ENCODE results near the gene TXLNG.

Gene TXLNG

GRCh38 chrX:16862829-16863228, 76.6 kb downstream of the TXLNG start:
- in situ Hi-C loops (cut with MboI; ENCODE audit: low pct_unique_long_range_greater_than_20kb, low sequenced_read_pairs) = no loop called here
- DNase-seq = no peak

- DNase-seq = no peak
- in situ Hi-C loops (cut with MboI; ENCODE audit: low pct_unique_long_range_greater_than_20kb, low sequenced_read_pairs) = no loop called here
Measured at GRCh38 chrX:16867947-16868346, 81.7 kb downstream of the TXLNG start.

- in situ Hi-C loops (cut with MboI; ENCODE audit: low pct_unique_long_range_greater_than_20kb, low sequenced_read_pairs) = no loop called here
- no peak for DNase-seq
Measured at GRCh38 chrX:16868920-16869319, 82.7 kb downstream of the TXLNG start.

- in situ Hi-C loops (cut with MboI; ENCODE audit: low pct_unique_long_range_greater_than_20kb, low sequenced_read_pairs) = no loop called here
- peak; percentile 54 for DNase-seq
Measured at GRCh38 chrX:16869393-16870094, 83.3 kb downstream of the TXLNG start.

DNA sequence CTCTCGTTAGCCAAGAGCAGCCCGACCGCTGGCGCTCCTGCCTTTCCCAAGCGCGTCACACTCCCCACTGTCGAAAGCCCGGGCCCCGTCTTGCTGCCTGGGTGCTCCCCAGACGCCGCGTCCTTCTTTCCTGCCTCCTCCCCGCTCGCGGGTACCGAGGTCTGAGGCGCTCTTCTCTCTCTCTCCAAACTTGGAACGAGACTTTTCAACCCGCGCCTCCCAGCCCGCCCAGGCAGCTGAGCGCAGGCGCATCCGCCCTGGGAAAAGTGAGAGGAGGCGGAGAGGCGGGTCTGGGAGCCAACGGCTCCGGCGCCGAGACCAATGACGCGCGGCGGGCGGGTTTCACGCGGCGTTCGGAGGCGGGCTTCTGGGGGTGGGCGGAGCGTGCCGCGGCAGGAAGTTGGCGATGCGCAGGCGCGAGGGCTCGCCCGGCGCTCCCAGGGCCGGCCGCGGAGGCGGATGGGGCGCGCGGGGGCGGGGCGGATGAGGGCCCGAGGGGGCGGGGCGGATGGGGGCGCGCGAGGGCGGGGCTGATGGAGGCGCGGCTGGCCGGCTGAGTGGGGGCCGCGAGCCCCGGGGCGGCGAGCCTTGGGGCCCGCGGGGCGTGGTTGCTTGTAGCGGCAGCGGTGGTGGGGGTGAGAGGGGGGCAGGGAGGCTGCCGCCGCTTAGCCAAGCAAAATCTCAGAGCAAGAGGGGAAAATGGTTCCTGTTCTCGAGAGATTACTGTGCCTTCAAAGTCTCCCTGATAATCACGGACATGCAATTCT, 84.0 kb downstream of the TXLNG start, which contains the start of gene RBBP7:
TSS of gene RBBP7 (minus strand) at position 268 of the 767 bp plus-strand sequence. CDS start 309 bp downstream, outside the sequence.
- in situ Hi-C loops (cut with MboI; ENCODE audit: low pct_unique_long_range_greater_than_20kb, low sequenced_read_pairs) = no loop called here
- DNase-seq = peak; percentile 96

DNA sequence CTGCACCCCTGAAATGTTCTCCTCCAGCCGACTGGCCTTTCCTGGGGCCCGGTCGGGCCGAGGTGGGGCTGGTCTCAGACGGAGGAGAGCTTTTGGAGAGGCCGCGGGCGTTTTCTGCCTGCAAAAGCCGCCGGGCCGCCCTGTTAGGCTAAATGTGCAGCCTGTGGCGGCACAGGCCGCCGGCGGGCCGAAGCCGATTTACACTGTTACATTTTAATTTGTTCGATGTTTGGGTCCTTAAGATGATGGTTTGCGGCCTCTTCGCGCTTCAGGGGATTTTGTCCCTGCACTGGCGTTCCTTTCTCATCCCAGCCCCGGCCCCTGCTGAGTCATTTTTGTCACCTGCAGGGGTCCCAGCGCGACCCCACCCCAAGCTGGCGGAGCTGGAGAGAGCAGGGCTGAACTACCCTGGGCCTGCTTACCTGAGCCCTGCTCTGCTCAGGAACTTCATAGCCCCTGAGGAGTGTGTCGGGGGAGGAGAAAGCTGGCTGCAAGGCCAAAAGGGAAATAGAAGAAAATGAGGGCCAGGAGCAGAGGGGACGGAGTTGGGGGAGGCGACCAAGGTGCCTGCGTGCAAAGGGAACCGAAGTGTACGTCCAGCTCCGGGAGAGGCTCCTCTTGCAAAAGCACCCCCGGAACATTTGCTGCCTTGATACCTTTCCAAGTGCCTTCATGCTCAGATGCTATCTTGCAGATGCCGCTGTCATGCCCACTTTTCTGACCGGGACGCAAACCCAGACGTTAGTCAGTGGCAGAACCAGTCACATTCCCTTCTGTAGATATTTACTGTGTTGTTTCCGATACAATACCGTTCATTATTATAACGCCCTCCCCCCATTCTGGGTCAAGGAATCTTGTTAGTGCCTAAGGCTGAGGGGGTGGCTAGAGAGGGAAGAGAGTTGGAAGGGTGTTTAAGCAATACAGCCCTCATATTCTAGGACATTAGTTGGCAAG, 84.9 kb downstream of the TXLNG start:
- in situ Hi-C loops (cut with MboI; ENCODE audit: low pct_unique_long_range_greater_than_20kb, low sequenced_read_pairs) = no loop called here
- peak; percentile 77 for DNase-seq

DNA sequence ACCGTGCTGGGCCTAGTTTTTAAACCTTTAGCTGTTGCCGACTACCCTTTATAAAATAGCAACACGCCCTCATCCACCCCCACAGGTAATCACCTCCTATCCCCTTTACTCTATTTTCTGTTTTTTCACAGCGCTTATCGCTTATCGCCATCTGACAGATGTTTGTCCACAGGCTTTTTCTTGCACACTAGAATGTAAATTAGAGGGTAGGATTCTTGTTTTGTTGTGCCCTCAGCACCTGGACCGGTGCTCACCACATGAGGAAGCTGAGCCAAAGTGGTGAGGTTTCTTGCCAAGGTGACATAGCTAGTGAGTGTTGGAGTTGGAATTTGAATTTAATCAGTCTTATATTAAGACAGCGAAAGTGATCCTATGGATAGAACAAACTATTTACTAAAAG, 86.8 kb downstream of the TXLNG start:
- in situ Hi-C loops (cut with MboI; ENCODE audit: low pct_unique_long_range_greater_than_20kb, low sequenced_read_pairs) = no loop called here
- DNase-seq = no peak

DNA sequence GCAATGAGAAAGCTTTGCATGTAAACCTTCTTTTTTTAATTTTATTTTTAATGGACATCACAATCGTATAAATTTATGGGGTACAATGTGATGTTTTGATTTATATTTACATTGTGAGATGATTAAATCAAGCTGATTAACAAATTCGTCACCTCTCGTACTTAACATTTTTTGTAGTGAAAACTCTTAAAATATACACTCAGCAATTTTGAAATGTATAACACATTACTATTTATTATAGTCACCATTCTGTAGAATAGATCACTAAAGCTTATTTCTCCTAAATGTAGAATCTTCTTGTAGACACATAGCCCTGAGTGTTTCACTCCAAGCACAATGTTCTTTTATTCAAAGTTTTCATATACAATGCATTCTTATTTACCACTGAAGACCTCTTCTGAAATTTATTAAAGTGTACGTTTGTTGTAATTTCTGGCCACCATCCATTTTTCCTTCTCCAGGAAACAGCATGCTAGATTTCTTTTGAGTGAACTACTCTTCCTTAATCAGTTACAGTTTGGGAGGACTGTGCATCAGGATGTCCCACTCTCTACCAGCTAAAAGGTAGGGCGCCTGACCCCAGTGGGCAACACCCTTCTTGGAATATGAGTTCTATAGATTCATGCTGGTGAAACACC, 88.3 kb downstream of the TXLNG start:
- no peak for DNase-seq
- in situ Hi-C loops (cut with MboI; ENCODE audit: low pct_unique_long_range_greater_than_20kb, low sequenced_read_pairs) = loop anchor here (25.0 kb wide), 1 partner anchor 163 kb away; no protein-coding TSS in a partner anchor

DNA sequence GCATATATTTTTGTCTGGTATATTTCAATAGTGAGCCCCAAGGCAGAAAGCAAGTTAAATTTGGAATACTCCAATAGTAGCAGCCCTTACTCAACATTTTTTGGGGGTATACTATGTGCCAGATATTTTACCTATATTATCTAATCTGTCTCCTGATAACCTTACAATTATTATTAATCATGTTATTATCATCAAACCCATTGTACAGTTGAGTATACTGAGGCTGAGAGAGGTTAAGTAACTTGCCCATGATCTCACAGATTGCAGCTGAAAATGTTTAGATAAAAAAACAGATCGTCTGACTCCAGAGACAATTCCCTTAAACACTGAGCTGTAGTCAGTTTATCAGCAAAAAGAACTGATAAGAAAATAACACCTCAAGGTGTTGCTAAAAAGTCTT, 90.4 kb downstream of the TXLNG start:
- no peak for DNase-seq
- in situ Hi-C loops (cut with MboI; ENCODE audit: low pct_unique_long_range_greater_than_20kb, low sequenced_read_pairs) = loop anchor here (25.0 kb wide), 1 partner anchor 161 kb away; no protein-coding TSS in a partner anchor

DNA sequence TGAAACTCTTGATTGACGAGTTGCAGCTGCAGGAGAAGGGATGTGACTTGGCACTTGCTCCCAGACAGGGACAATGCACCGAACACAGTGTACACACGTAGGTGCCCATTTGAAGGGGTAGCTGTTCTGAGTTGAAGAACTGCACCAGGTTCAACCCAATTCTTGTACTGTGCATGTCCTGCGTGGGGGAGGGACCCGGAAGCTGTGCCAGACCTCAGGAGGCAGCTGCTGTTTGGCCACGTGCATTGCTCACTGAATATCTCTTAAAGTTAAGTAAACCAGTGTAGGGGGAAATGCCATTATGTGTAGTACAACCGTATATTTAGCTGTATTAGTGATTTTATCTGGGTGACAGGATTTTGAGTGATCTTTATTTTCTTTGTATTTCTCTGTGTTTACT, 95.9 kb downstream of the TXLNG start:
- in situ Hi-C loops (cut with MboI; ENCODE audit: low pct_unique_long_range_greater_than_20kb, low sequenced_read_pairs) = loop anchor here (25.0 kb wide), 1 partner anchor 155 kb away; no protein-coding TSS in a partner anchor
- peak; percentile 52 for DNase-seq

DNA sequence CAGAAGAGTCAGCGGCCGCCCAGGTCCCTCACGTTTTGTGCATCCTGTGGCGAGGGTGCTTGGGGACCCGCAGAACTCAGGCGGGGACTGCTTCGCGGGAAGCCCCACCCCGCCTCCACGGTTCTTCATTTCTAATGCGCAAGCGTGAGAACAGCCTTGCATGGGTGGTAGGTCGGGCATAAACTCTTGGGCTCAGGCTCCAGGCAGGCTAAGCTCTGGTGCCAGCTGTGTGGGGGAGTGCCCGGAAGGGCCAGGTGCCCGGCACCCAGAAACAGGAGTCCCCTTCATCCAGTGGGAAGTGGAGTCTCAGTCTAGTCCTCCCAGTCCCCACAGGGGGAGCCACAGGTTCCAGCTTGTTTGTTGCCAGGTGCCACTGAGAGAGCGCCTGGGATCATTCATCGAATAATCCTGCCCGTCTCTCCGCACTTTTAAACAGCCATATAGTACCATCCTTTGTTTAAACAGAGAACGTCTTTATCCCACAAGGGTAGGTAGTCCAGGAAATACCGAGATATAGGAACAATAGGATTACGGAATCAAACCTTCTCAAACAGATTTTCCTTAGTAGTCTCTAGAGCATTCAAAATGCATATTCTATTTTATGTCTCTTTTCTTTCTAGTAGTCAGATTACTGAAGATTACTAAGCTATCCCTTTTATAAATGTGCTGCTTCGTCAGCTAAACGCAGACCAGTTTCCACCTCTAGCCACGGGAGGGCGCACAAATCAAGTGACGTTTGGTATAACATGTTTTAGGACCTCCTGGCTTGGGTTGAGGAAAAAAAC, 96.6 kb downstream of the TXLNG start:
- peak; percentile 79 for DNase-seq
- in situ Hi-C loops (cut with MboI; ENCODE audit: low pct_unique_long_range_greater_than_20kb, low sequenced_read_pairs) = loop anchor here (25.0 kb wide), 1 partner anchor 154 kb away; no protein-coding TSS in a partner anchor

- in situ Hi-C loops (cut with MboI; ENCODE audit: low pct_unique_long_range_greater_than_20kb, low sequenced_read_pairs) = loop anchor here (25.0 kb wide), 1 partner anchor 154 kb away; no protein-coding TSS in a partner anchor
- DNase-seq = no peak
Measured at GRCh38 chrX:16883487-16883804, 97.2 kb downstream of the TXLNG start.

DNA sequence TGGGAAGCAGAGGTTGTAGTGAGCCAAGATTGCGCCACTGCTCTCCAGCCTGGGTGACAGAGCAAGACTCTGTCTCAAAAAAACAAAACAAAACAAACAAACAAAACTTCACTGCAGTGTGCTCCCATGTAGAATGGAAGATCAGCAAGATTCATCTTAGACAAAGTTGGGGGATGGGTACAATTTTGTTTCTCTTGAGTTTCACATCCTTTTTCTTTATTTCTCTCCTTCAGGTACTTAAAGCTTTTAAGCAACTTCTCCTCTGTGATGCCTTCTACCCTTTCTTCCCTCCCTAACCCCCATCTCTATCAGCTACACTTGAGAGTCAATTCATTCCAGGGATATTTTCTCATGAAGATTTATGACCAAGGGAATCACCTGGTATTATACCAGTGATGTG, 99.4 kb downstream of the TXLNG start:
- in situ Hi-C loops (cut with MboI; ENCODE audit: low pct_unique_long_range_greater_than_20kb, low sequenced_read_pairs) = loop anchor here (25.0 kb wide), 1 partner anchor 152 kb away; no protein-coding TSS in a partner anchor
- DNase-seq = no peak

DNA sequence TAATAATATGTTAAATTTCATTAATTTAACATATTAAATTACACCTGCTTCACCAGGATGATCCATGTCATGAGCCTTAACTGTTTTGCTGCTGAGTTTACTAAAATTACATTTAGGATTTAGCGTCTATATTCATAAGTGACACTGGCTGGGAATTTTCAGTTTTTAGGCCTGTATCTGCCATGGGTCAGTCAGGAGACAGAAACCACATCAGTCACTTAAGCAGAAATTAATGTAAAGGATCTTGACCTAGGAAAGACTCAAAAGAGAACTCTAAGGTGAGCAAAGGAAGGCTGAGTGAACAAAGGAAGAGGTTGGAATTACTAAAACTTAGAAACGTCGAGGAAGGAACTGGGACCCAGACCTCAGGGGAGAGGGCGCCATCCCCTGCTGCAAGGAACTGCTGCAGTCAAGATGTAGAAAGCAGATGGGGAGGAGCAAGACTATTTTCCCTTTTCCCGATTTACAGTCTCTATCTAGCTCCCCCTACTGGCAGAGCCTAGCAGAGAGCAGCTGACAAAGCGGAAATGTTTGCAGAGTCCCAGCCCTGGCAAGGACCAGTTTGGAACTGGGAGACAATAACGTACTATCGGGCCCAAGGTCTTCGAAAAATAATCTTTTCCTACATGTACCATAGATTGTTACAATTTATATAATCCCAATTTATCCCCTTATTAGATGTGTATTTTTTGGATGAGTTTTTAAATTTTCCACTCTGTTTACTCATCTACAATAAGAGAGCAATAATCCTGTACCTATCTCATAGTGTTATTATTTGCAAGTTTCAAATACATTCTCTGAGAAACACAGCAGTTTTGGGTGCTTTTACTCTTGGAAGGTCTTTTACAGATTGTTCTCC, 106.5 kb downstream of the TXLNG start:
- in situ Hi-C loops (cut with MboI; ENCODE audit: low pct_unique_long_range_greater_than_20kb, low sequenced_read_pairs) = loop anchor here (25.0 kb wide), 1 partner anchor 145 kb away; no protein-coding TSS in a partner anchor

More for the DNA sequence above, 106.5 kb downstream of the TXLNG start:
- DNase-seq = peak; percentile 94

All from KBM-7 (cell line).